NCI-H1694 treated with DMSO at 0.1 percent for 48 hours (cell line): ENCODE results near the gene ATP10A.
"Not testable (repeated sequence)": the region's sequence is repeated elsewhere in the genome, so short reads cannot be mapped to it uniquely, and the experiment has no call there.

Experiments used
- DNase-seq: peaks from one replicate; lab custom pipeline; 2025; lab: John Stamatoyannopoulos, UW

The ATP10A gene

GRCh38 chr15:25649390-25649789 lies 213.7 kb downstream of the ATP10A start:
- no peak for DNase-seq

GRCh38 chr15:25643120-25643519 lies 220.0 kb downstream of the ATP10A start:
- DNase-seq: no peak

DNA sequence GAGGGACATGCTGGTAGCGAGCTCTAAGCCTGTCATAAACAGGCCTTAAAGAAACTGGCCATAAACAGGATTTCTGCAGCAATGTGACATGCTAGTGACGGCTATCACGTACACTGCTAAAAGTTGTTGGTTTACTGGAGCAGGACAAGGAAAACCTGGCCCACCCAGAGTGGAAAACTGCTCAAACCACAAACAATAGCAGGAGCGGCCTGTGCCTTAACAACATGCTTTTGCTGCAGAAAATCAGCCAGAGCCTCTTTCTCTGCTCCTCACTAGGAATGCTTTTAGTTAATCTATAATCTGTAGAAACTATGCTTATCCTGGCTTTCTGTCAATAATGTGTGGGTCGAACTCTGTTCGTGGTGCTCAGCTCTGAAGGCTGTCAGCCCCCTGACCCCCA lies 221.4 kb downstream of the ATP10A start:
- no peak for DNase-seq

DNA sequence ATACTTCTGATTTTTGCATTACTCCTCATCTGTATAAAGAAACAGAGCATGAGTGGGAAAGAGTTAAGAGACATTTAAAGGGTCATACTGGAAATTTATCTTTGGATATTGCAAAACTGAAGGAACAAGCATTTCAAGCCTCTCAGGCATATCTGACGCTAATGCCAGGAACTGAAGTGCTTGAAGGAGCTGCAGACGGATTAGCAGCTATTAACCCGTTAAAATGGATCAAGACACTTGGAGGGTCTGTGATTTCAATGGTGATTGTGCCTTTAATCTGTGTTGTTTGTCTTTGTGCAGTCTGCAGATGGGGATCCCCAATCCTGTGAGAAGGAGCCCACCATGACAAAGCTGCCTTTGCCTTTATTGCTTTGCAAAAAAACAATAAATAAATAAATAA lies 221.8 kb downstream of the ATP10A start:
- no peak for DNase-seq

DNA sequence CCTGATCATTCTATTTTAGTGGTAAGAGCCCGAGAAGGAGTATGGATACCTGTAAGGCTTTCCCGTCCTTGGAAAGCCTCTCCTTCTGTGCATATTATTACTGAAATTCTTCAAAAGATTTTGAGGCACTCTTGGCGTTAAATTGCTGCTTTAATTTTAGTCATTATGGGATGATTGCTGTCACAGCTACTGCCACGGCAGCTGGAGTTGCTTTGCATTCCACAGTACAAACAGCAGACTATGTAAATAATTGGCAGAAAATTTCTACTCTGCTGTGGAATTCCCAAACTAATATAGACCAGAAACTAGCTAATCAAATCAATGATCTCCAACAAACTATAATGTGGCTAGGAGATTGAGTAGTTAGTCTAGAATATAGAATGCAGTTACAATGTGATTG lies 222.2 kb downstream of the ATP10A start:
- not testable (repeated sequence) for DNase-seq

- DNase-seq: no peak
These were observed 222.7 kb downstream of the ATP10A start for GRCh38 chr15:25640381-25640780.

DNA sequence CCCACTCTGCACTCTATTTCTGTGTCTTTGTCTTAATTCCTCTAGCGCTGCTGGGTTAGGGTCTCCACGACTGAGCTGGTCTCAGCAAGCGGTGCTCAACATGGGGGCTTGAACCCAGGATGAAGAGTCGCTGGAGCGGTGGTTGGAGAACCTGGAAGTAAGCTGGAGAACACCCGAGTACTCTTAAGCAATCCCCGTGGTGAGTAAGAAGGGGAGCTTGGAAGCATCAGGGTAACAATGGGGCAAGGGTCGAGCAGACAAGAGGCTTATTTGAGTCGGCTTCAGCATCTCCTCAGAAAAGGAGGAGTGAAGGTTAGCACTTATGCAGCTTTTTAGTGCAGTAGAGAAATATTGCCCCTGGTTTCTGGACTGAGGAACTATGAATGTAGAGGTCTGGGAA lies 226.6 kb downstream of the ATP10A start:
- not testable (repeated sequence) for DNase-seq

- DNase-seq: no peak
These were observed 227.9 kb downstream of the ATP10A start for GRCh38 chr15:25635191-25635590.

DNA sequence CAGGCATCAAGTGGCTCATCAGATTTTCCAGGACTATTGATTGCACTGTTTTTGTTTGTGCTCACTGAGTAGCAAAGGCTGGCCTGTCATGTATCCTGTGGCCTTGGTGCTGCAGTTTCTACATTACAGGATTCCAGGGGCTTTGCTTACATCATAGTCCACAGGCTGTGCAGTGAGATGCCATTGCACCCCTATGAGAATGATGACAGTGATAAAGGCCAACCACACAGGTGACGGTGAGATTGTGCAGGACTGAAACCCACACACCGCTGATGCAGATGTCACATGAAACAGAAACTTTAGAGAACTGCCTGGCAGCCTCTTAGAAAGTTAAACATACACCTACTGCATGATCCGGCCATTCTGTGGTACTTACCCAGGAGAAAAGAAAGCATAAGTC lies 229.3 kb downstream of the ATP10A start:
- no peak for DNase-seq

DNA sequence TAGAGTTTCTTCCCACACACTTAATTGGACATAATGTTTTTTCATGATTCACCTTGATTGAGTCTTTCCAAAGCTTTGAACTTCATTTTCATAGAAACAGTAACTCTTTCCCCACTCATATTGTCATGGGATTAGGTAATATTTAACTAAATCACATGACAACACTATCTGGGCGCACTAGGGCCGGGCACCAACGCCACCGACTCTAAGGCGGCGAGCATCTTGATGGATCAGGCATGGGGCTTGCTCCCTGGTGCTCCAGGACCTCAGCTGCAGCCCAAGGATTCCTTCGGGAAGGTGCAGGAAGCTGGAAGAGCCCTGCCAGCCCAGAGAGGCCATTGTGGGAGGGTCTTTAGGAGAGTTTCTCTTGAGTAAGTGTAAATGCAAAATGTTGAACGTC lies 231.2 kb downstream of the ATP10A start:
- no peak for DNase-seq
